Gastrocnemius medialis (tissue), 4 donors: ENCODE results near the gene IFT80.

ENCODE experiments used
- CTCF ChIP-seq, 5 experiments: fragments of 450-650 bp in 3 of 5; fragments of 200-600 bp in 2 of 5; sonication (generic) in 2 of 5; IDR thresholded peaks in 4 of 5; conservative IDR thresholded peaks in 1 of 5; 1 replicate in 4 of 5; 2 replicates in 1 of 5; pipeline ENCODE4 v1.5.1; 2016 to 2019; ENCODE audit warnings: antibody characterized with exemption in 5 of 5, mild to moderate bottlenecking in 3 of 5, moderate library complexity in 3 of 5
- POLR2A ChIP-seq, 2 donors: fragments of 450-650 bp; IDR thresholded peaks; one replicate each; pipeline ENCODE4 v1.6.1; 2017; ENCODE audit warnings: antibody characterized with exemption in 2 of 2, mild to moderate bottlenecking in 2 of 2, moderate library complexity in 2 of 2

GRCh38 chr3:160435747-160436146 is 36.7 kb upstream of the IFT80 start:
- TF ChIP-seq CTCF (IDR thresholded peaks at IDR 0.05 in 4 of 5, conservative IDR thresholded peaks at IDR 0.05 in 1 of 5) (no peak), POLR2A (IDR thresholded peaks at IDR 0.05) (no peak)
